ENCODE measurements around the gene TNNT3. TPM values are rescaled to one million over a fixed set of nuclear protein-coding genes. Genes with fewer than 3 reads are reported as not detected.

The TNNT3 gene
- total RNA-seq, 2 donors from 2014 or later, result 0.72 TPM; not detected in 1

DNA sequence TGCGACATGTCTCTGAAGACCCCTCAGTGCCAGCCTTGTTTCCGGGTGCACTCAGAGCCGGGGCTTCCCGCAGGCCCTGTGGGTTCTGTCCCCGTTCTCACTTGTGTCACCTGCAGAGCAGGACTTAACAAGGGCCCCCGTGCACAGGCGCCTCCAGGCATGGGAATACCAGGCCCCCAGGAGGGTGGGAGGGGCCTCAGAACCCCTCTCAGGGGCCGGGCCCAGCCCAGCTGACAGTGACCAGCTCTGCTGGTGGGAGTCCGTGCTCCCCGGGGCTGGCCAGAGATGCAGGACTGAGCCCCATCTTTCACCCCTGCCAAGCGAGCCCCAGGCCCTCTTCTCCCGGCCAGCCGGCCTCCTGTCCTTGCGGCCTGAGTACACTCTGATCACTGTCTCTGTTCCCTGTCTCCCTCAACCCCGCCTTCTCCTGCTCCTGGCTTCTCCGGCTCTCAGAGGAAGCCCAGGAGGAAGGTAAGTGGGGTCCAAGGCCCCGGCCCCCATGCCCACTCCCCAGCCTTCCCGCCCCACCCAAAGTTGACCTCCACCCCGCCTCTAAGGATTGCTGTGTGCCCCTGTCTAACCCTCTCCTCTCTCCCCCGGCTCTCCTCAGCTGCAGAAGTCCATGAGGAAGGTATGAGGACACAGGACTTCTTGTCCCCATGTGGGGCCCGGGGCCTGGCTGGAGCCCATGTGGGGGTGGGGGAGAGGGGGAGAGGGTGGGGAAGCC is 5.3 kb downstream of the TNNT3 start:
- no peak overlapping the region for H3K4me3 ChIP-seq
- no peak overlapping the region for H3K27ac ChIP-seq
- TF ChIP-seq, protein P1, sequence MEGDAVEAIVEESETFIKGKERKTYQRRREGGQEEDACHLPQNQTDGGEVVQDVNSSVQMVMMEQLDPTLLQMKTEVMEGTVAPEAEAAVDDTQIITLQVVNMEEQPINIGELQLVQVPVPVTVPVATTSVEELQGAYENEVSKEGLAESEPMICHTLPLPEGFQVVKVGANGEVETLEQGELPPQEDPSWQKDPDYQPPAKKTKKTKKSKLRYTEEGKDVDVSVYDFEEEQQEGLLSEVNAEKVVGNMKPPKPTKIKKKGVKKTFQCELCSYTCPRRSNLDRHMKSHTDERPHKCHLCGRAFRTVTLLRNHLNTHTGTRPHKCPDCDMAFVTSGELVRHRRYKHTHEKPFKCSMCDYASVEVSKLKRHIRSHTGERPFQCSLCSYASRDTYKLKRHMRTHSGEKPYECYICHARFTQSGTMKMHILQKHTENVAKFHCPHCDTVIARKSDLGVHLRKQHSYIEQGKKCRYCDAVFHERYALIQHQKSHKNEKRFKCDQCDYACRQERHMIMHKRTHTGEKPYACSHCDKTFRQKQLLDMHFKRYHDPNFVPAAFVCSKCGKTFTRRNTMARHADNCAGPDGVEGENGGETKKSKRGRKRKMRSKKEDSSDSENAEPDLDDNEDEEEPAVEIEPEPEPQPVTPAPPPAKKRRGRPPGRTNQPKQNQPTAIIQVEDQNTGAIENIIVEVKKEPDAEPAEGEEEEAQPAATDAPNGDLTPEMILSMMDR (IDR thresholded peaks at IDR 0.05), result no peak
- no peak for DNase-seq
- H3K9ac ChIP-seq (ENCODE audit: low read depth in 2 of 2, low read length in 2 of 2), result no peak overlapping the region
- H3K36me3 ChIP-seq, result no peaks in the 10 kb centered on the region
- intact Hi-C loops (cut with DNase I), result no loop called here
- no peaks in the 10 kb centered on the region for H3K9me3 ChIP-seq
- H3K27me3 ChIP-seq, result no peaks in the 10 kb centered on the region
- no peaks in the 10 kb centered on the region for H3K4me1 ChIP-seq

DNA sequence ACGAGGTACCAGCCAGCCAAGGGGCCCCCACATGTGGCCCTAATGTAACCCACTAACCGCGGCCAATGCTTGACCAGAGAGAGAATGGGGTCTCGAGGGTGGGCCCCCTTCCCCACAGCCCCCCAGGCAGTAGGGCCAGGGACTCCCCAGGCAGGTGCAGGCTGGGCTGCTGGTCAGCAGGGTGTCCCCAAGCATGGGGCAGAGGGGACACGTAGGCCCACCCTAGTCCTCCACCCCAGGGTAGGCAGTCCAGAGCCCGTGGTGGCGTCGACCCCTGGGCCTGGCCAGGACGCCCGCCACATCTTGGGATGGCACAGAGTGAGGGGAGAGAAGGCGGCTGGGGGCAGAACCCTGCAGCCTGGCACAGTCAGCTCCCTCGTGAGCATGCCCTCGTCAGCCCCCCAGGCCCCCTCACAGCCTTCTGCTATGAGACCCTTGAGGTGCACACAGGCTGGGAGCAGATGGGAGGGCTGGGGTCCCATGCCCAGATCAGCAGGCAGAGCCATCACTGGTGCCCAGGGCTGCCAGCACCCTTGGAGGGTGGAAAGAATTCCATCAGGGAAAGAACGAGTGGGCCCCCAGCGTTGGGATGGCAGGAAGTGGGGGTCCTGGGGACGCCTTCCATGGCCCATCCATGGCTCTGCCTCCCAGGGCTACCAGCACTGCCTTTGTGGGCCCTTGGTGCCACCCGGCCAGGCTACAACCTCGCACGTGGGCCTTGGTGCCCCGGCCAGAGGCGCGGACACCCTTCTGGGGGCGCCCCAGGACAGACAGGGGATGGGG is 6.1 kb downstream of the TNNT3 start:
- Histone ChIP-seq H3K9me3 (no peaks in the 10 kb centered on the region), H3K27ac (no peak overlapping the region), H3K36me3 (no peaks in the 10 kb centered on the region), H3K27me3 (no peaks in the 10 kb centered on the region), H3K4me3 (no peak overlapping the region), H3K4me1 (no peaks in the 10 kb centered on the region), H3K9ac (ENCODE audit: low read depth in 2 of 2, low read length in 2 of 2) (no peak overlapping the region)
- intact Hi-C loops (cut with DNase I), result no loop called here
- DNase-seq, result no peak
- TF ChIP-seq, protein P1 (IDR thresholded peaks at IDR 0.05), result no peak

DNA sequence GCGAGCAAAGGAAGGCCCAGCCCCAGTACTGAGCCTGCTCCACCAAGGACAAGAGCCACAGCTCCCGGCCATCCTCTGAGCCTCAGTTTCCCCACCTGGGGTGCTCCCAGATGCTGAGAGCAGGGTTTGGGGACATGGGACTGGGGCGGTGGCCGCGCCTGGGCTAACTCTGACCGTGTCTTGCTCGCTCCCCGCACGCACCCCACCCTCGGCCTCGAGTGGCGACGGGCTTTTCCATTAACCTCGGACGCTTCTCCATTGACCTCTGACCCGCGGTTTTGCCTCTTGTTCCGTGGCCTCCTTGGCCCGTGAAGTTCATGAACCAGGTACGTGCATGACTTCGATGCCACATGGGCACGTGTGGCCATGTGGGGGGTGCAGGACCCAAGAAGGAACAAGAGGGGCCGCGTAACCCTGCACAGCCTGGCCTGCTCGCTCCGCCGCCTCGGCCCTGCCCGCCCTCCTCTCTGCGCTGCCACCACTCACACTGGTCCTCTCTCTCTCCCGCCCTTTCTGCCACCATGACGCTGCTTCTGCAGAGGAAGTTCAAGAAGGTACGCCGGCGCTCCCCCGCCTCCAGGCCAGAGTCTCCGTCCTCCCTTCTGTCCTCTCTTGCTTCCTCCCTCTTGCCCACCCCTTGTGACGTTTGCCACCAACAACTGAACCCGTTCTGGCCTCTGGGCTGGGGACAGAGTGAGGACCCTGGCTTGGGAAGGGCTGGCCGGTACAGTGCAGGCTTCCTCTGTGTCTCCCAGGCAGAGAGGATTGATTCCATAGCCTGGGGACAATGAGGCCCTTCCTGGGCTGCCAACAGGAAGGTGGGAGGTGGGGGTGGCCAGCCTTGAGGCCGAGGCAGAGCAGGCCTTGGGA is 6.9 kb downstream of the TNNT3 start:
- Histone ChIP-seq H3K27ac (no peak overlapping the region), H3K9me3 (no peaks in the 10 kb centered on the region), H3K36me3 (no peaks in the 10 kb centered on the region), H3K9ac (ENCODE audit: low read depth in 2 of 2, low read length in 2 of 2) (no peak overlapping the region), H3K4me1 (no peaks in the 10 kb centered on the region), H3K4me3 (no peak overlapping the region), H3K27me3 (no peaks in the 10 kb centered on the region)
- intact Hi-C loops (cut with DNase I), result no loop called here
- no peak for DNase-seq
- TF ChIP-seq, protein P1 (IDR thresholded peaks at IDR 0.05), result no peak

DNA sequence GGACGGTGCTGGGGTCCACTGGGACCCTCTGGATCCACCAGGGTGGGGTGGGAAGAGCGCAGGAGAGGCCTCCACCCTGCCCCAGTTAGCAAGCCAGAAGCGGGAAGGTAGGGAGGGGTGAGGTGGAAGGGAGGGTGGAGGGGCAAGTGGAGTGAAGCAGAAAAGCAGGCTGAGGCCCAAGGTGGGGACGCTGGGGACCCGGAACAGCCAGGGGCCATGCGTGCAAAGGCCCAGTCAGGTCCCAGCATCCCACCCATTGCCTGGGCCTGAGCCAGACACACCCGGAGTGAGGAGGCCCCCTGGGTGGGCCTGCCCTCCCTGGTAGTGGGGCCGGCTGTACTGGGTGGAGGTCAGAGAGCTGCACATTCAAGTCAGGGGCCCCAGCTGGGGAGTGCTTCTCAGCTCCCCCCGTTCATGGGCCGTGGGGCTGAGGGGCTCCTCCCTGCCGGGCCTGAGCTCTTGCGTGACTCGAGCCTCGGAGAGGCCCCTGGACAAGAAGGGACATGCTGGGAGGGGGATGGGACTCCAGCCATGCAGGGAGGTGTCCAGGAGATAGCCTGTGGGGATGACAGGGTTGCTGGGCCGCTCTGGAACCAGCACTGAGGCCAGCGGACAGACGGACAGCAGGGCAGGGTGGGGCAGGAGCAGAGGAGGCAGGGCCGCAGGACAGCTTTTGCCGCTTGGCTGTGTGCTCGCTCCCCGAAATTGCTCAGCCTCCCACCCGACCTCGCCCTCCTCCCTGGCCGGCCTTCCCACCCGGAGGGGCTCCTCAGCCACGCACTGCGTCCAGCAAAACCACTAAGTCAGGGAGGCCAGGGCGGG is 7.7 kb downstream of the TNNT3 start:
- intact Hi-C loops (cut with DNase I), result no loop called here
- no peak for DNase-seq

More for the DNA sequence above, 7.7 kb downstream of the TNNT3 start:
- no peaks in the 10 kb centered on the region for H3K4me1 ChIP-seq
- no peaks in the 10 kb centered on the region for H3K9me3 ChIP-seq
- H3K4me3 ChIP-seq, result no peak overlapping the region
- no peaks in the 10 kb centered on the region for H3K27me3 ChIP-seq
- H3K9ac ChIP-seq (ENCODE audit: low read depth in 2 of 2, low read length in 2 of 2), result no peak overlapping the region
- TF ChIP-seq, protein P1 (IDR thresholded peaks at IDR 0.05), result no peak
- no peak overlapping the region for H3K27ac ChIP-seq
- no peaks in the 10 kb centered on the region for H3K36me3 ChIP-seq
